GM23248 (cell line): ENCODE data around the gene MEIS2. TPM values are rescaled to one million over a fixed set of nuclear protein-coding genes. Genes with fewer than 3 reads are reported as not detected.

Source experiments
- DNase-seq: peaks from one replicate; pipeline ENCODE4 v3.0.0-alpha.2; 2015
- H2AFZ ChIP-seq: fragments of 200-600 bp; sonication (generic); 2 replicates; pipeline ENCODE4 v1.6.1; 2016; ENCODE audit warnings: antibody characterized with exemption
- H3F3A ChIP-seq: fragments of 200-600 bp; sonication (generic); 2 replicates; pipeline ENCODE4 v1.6.1; 2016; ENCODE audit warnings: mild to moderate bottlenecking, antibody characterized with exemption, mixed run types; ENCODE audit not compliant: insufficient read depth
- H3K27ac ChIP-seq: fragments of 200-600 bp; sonication (generic); 2 replicates; pipeline ENCODE4 v1.5.1; 2016; ENCODE audit warnings: mild to moderate bottlenecking
- H3K27me3 ChIP-seq: fragments of 200-600 bp; sonication (generic); replicated peaks from 2 replicates; pipeline ENCODE4 v1.6.1; 2016; ENCODE audit warnings: mild to moderate bottlenecking; ENCODE audit not compliant: insufficient read depth
- H3K36me3 ChIP-seq: fragments of 200-600 bp; sonication (generic); 2 replicates; pipeline ENCODE4 v1.6.1; 2016; ENCODE audit warnings: low read depth, mild to moderate bottlenecking
- H3K4me1 ChIP-seq: fragments of 200-600 bp; sonication (generic); 2 replicates; pipeline ENCODE4 v1.6.1; 2016; ENCODE audit warnings: mild to moderate bottlenecking; ENCODE audit not compliant: insufficient read depth
- H3K4me2 ChIP-seq: fragments of 200-600 bp; sonication (generic); one replicate; pipeline ENCODE4 v1.6.1; 2016; ENCODE audit warnings: mild to moderate bottlenecking; ENCODE audit not compliant: unreplicated experiment
- H3K4me3 ChIP-seq: fragments of 200-600 bp; sonication (generic); 2 replicates; pipeline ENCODE4 v1.5.1; 2016; ENCODE audit warnings: mild to moderate bottlenecking
- H3K79me2 ChIP-seq: fragments of 200-600 bp; sonication (generic); 2 replicates; pipeline ENCODE4 v1.6.1; 2016; ENCODE audit warnings: mild to moderate bottlenecking; ENCODE audit not compliant: insufficient read depth
- H3K9ac ChIP-seq: fragments of 200-600 bp; sonication (generic); 2 replicates; pipeline ENCODE4 v1.6.1; 2016; ENCODE audit warnings: mild to moderate bottlenecking
- H3K9me2 ChIP-seq: fragments of 200-600 bp; sonication (generic); 2 replicates; pipeline ENCODE4 v1.6.1; 2016; ENCODE audit warnings: mixed run types, mild to moderate bottlenecking, moderate library complexity; ENCODE audit not compliant: insufficient read depth
- H3K9me3 ChIP-seq: fragments of 200-600 bp; sonication (generic); one replicate; pipeline ENCODE4 v1.6.1; 2017; ENCODE audit warnings: low read depth
- H4K20me1 ChIP-seq: fragments of 200-600 bp; sonication (generic); 2 replicates; pipeline ENCODE4 v1.6.0; 2016; ENCODE audit not compliant: insufficient read depth
- EZH2 ChIP-seq: fragments of 200-600 bp; sonication (generic); IDR thresholded peaks from 2 replicates; pipeline ENCODE4 v1.6.1; 2018; ENCODE audit warnings: antibody characterized with exemption, mild to moderate bottlenecking; ENCODE audit not compliant: insufficient read depth, poor library complexity, severe bottlenecking
- EZH2phosphoT487 ChIP-seq: fragments of 200-600 bp; sonication (generic); IDR thresholded peaks from 2 replicates; pipeline ENCODE4 v1.6.1; 2018; ENCODE audit warnings: antibody characterized with exemption, moderate library complexity, mild to moderate bottlenecking, low read depth; ENCODE audit not compliant: insufficient read depth
- WGBS, 2 experiments: methylation state at CpG; one replicate each; pipeline ENCODE4 v1.1.6; 2015 to 2017; ENCODE audit warnings: low lambda C conversion rate in 2 of 2, low coverage in 1 of 2; ENCODE audit errors: missing lambda C conversion rate in 2 of 2; 5-methylcytosine and 5-hydroxymethylcytosine counted together
- in situ Hi-C: fragments of 300-500 bp; cut with MboI; formaldehyde crosslinking; loops from 2 replicates; pipeline ENCODE4 v1.15.0; 2020
- polyA plus RNA-seq: library from polyadenylated mRNA; unstranded; fragments of >200 nt; fragmentation: Nextera tagmentation; extraction: Ambion mirVana; gene quantifications from 2 replicates; pipeline ENCODE4 v1.2.1, GENCODE V29; 2016
- total RNA-seq: library from RNA; depleted of rRNA; stranded (reverse); fragments of >200 nt; shearing (Covaris generic); gene quantifications from 2 replicates; pipeline ENCODE4 v1.2.3, GENCODE V29; 2014

The MEIS2 gene
- total and polyA plus RNA-seq, 2 experiments from 2014 or later = 23.7 to 24.1 TPM

GRCh38 chr15:36932070-36932469 is 168.3 kb downstream of the MEIS2 start:
- in situ Hi-C loops = no loop called here
- no peaks in the 10 kb centered on the region for H3K9me3 ChIP-seq
- H3K9me2 ChIP-seq = no peaks in the 10 kb centered on the region
- no peak overlapping the region for H3K4me2 ChIP-seq
- no peak overlapping the region for H3K27ac ChIP-seq
- H3K36me3 ChIP-seq = peaks cover 33% of the 10 kb centered on the region
- WGBS, 2 experiments = 89 to 92% methylated on average over 5 of the region's 5 CpGs
- peaks cover 8% of the 10 kb centered on the region for H3K4me1 ChIP-seq
- no peaks in the 10 kb centered on the region for H3K27me3 ChIP-seq
- peaks cover 57% of the 10 kb centered on the region for H3K79me2 ChIP-seq
- H3F3A ChIP-seq = peaks cover 8% of the 10 kb centered on the region
- DNase-seq = no peak
- H2AFZ ChIP-seq = no peak overlapping the region
- TF ChIP-seq EZH2phosphoT487 = no peak
- no peak for TF ChIP-seq EZH2
- H3K9ac ChIP-seq = no peak overlapping the region
- no peaks in the 10 kb centered on the region for H4K20me1 ChIP-seq
- no peak overlapping the region for H3K4me3 ChIP-seq

GRCh38 chr15:36931434-36931833 is 168.9 kb downstream of the MEIS2 start:
- Histone ChIP-seq H3K36me3 (peaks cover 33% of the 10 kb centered on the region), H3K79me2 (peaks cover 59% of the 10 kb centered on the region), H3K4me3 (no peak overlapping the region), H3K27ac (no peak overlapping the region), H3F3A (peaks cover 2% of the 10 kb centered on the region; the same call in 1 of the 2 replicates), H4K20me1 (no peaks in the 10 kb centered on the region), H3K4me1 (peaks cover 2% of the 10 kb centered on the region), H3K4me2 (no peak overlapping the region), H3K9me3 (no peaks in the 10 kb centered on the region), H3K27me3 (no peaks in the 10 kb centered on the region), H3K9ac (no peak overlapping the region), H2AFZ (no peak overlapping the region), H3K9me2 (no peaks in the 10 kb centered on the region)
- DNase-seq = no peak
- 66 to 74% methylated on average over 3 of the region's 3 CpGs for WGBS, 2 experiments
- in situ Hi-C loops = no loop called here
- TF ChIP-seq EZH2 = no peak
- no peak for TF ChIP-seq EZH2phosphoT487

- Histone ChIP-seq H3K79me2 (peaks cover 26% of the 10 kb centered on the region), H3K9me2 (no peaks in the 10 kb centered on the region), H3K27me3 (no peaks in the 10 kb centered on the region), H3K4me3 (no peak overlapping the region), H3K4me1 (no peaks in the 10 kb centered on the region), H3K9ac (no peak overlapping the region), H3K9me3 (no peaks in the 10 kb centered on the region), H3K4me2 (no peak overlapping the region), H2AFZ (no peak overlapping the region), H3K27ac (no peak overlapping the region), H3F3A (0 out of 2 replicates have a peak, but pooled peaks cover 7% of the 10 kb centered on the region), H4K20me1 (no peaks in the 10 kb centered on the region), H3K36me3 (peaks cover 25% of the 10 kb centered on the region)
- TF ChIP-seq EZH2phosphoT487 = no peak
- TF ChIP-seq EZH2 = no peak
- DNase-seq = no peak
- in situ Hi-C loops = no loop called here
- WGBS, 2 experiments = 52% methylated on average over 3 of the region's 3 CpGs
Observed at GRCh38 chr15:36926427-36926825, 173.9 kb downstream of the MEIS2 start.

- Histone ChIP-seq H2AFZ (no peak overlapping the region), H3K4me2 (no peak overlapping the region), H3K9me3 (no peaks in the 10 kb centered on the region), H3K4me3 (no peak overlapping the region), H3K79me2 (peaks cover 26% of the 10 kb centered on the region), H3K36me3 (peaks cover 21% of the 10 kb centered on the region), H3F3A (0 out of 2 replicates have a peak, but pooled peaks cover 7% of the 10 kb centered on the region), H4K20me1 (no peaks in the 10 kb centered on the region), H3K27me3 (no peaks in the 10 kb centered on the region), H3K27ac (no peak overlapping the region), H3K9ac (no peak overlapping the region), H3K9me2 (no peaks in the 10 kb centered on the region), H3K4me1 (no peaks in the 10 kb centered on the region)
- no peak for DNase-seq
- in situ Hi-C loops = no loop called here
- no peak for TF ChIP-seq EZH2
- TF ChIP-seq EZH2phosphoT487 = no peak
- 69 to 70% methylated on average over 9 of the region's 9 CpGs for WGBS, 2 experiments
Observed at GRCh38 chr15:36925653-36926426, 174.5 kb downstream of the MEIS2 start.
